ENCODE measurements around the gene OTOG. TPM values are rescaled to one million over a fixed set of nuclear protein-coding genes. Genes with fewer than 3 reads are reported as not detected.

The OTOG gene
- total and polyA plus RNA-seq, 2 of the 8 experiments (the other 6 are each of a cell fraction or from before 2014, with no cell fraction given), result 0.41 to 1.5 TPM

- H3K27me3 ChIP-seq (replicated peaks in 1 of 4; ENCODE audit: control insufficient read depth in 3 of 4, extremely low read depth in 1 of 4, insufficient read depth in 3 of 4, low read length in 3 of 4), result peaks cover 0 to 10% (median 4%) of the 10 kb centered on the region in 4 experiments; a peak in 2 of 7 replicates
- H3K4me2 ChIP-seq (ENCODE audit: insufficient read depth in 1 of 2, low read depth in 2 of 2, low read length in 2 of 2), result no peak overlapping the region
- H3K4me3 ChIP-seq (ENCODE audit: extremely low read depth in 1 of 4, insufficient read depth in 2 of 4, low read depth in 3 of 4, low read length in 4 of 4), result no peak overlapping the region
- WGBS, 2 experiments (ENCODE audit: extremely low coverage in 1 of 2, insufficient coverage in 1 of 2, insufficient read length in 1 of 2, insufficient replicate concordance in 2 of 2, low coverage in 1 of 2, low lambda C conversion rate in 2 of 2, missing lambda C conversion rate in 1 of 2), result 87% methylated on average over 9 of the region's 11 CpGs; no CpG with 5 or more reads in 1 of the 2 experiments
- no peak overlapping the region for H2AFZ ChIP-seq (ENCODE audit: low read length)
- H3K18ac ChIP-seq (ENCODE audit: extremely low read depth, low read length), result no peak overlapping the region; the same call in 1 of the 2 replicates
- no peak overlapping the region for H3K27ac ChIP-seq (ENCODE audit: low read depth, low read length)
- no peaks in the 10 kb centered on the region; the same call in 1 of the 2 replicates for H3K23me2 ChIP-seq (ENCODE audit: low read depth, low read length)
- H2BK5ac ChIP-seq (ENCODE audit: low read depth, low read length), result no peak overlapping the region
- no peaks in the 10 kb centered on the region for H3K9me3 ChIP-seq (ENCODE audit: insufficient read depth in 2 of 2, low read depth in 1 of 2, low read length in 1 of 2)
- peaks cover 0 to 2% of the 10 kb centered on the region in 2 experiments for H4K20me1 ChIP-seq (replicated peaks in 1 of 2; ENCODE audit: control insufficient read depth in 1 of 2, insufficient read depth in 2 of 2, low read length in 2 of 2)
- no peak for TF ChIP-seq POLR2A (IDR thresholded peaks at IDR 0.05; ENCODE audit: control extremely low read depth in 1 of 2, low read depth in 2 of 2, low read length in 2 of 2)
- no peak overlapping the region for H3K14ac ChIP-seq (ENCODE audit: insufficient read length)
- FAIRE-seq, result no peak
- CTCF ChIA-PET (ENCODE audit: partially characterized antibody), result interaction anchor here (0.7 to 12.8 kb wide), 14 partner anchors 9 to 156 kb away, joined by 3 to 165 read pairs (median 5); partner anchors contain the start of genes KCNC1 and MYOD1
- no peak overlapping the region for H2BK120ac ChIP-seq (replicated peaks; ENCODE audit: low read depth, low read length)
- no peak overlapping the region for H3K23ac ChIP-seq (ENCODE audit: insufficient read length)
- H4K8ac ChIP-seq (ENCODE audit: extremely low read depth, insufficient read depth, low read length), result 0 out of 2 replicates have a peak overlapping the region, but pooled peaks have one; percentile 29
- 0 out of 2 replicates have a peak overlapping the region, but pooled peaks have one; percentile 61 for H2BK15ac ChIP-seq (ENCODE audit: low read length)
- no peak for DNase-seq (ENCODE audit: low read depth in 1 of 2, low spot score in 2 of 2)
- no peak overlapping the region for H4K91ac ChIP-seq (replicated peaks; ENCODE audit: insufficient read length, low read length)
- H3K56ac ChIP-seq (replicated peaks; ENCODE audit: insufficient read length, low read depth, low read length), result no peak overlapping the region
- no peak overlapping the region for H3K9ac ChIP-seq (replicated peaks in 1 of 4; ENCODE audit: extremely low read depth in 1 of 4, low read depth in 3 of 4, low read length in 3 of 4)
- H2AK5ac ChIP-seq (ENCODE audit: low read depth, low read length), result no peak overlapping the region
- no peak overlapping the region for H3K4ac ChIP-seq (replicated peaks; ENCODE audit: insufficient read length, low read depth, low read length)
- no peak overlapping the region for H2BK12ac ChIP-seq (ENCODE audit: low read depth, low read length)
- peak overlapping the region; percentile 19 for H4K5ac ChIP-seq (ENCODE audit: insufficient read length, low read depth, low read length)
- H2BK20ac ChIP-seq (ENCODE audit: low read length), result no peak overlapping the region
- no peaks in the 10 kb centered on the region for H3K79me1 ChIP-seq (ENCODE audit: low read depth, low read length)
- peaks cover 0 to 4% (median 2%) of the 10 kb centered on the region in 4 experiments; a peak in 3 of 7 replicates for H3K4me1 ChIP-seq (replicated peaks in 1 of 4; ENCODE audit: control insufficient read depth in 3 of 4, insufficient read depth in 4 of 4, low read length in 3 of 4)
- POLR2A ChIA-PET (ENCODE audit: partially characterized antibody), result interaction anchor here (1.0 to 1.1 kb wide), 2 partner anchors 9 to 11 kb away, joined by 3 read pairs; no protein-coding TSS in a partner anchor
- no peaks in the 10 kb centered on the region for H3K36me3 ChIP-seq (ENCODE audit: control insufficient read depth in 2 of 4, insufficient read depth in 4 of 4, low read length in 3 of 4)
- H3K79me2 ChIP-seq (ENCODE audit: control insufficient read depth in 1 of 2, insufficient read depth in 2 of 2, low read length in 2 of 2), result no peaks in the 10 kb centered on the region
Measured at GRCh38 chr11:17602105-17603001, 55.3 kb downstream of the OTOG start.
